NCI-H82 treated with DMSO at 0.1 percent for 48 hours (cell line): ENCODE data around the gene TIGD3.

Experiments used
- DNase-seq: peaks from one replicate; lab custom pipeline; 2025; ENCODE audit not compliant: unreplicated experiment; lab: John Stamatoyannopoulos, UW

The TIGD3 gene

DNA sequence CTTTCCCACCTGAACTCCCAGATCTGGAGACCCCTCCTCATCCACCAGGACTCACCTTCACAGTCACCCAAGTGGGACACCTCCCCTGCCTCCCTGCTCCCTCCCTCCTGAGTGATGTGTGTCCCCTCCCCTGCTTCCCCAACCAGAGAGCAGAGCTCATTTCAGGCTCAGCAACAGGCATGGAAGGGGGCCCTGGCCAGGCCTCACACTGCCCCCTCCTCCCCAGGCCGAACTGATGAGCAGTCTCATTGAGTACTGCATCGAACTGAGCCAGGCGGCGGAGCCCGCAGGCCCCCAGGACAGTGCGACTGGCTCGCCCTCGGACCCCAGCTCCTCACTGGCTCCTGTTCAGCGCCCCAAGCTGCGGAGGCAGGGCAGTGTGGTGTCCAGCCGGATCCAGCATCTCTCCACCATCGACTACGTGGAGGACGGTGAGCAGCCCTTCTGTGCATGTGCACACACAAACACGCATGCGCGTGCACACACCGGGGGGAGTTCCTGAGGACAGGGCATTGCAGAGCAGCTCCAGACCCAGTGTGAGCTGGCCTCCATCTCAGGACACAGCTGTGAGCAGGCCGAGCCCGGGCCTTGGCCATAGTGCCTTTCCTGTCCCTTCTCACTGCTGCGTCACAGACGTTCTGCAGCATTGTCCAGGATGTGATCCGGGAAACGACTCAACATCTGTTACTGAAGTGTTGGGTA, 50.2 kb downstream of the TIGD3 start:
- DNase-seq: no peak
